Measurements from ENCODE around the gene ETNK1.

Gene ETNK1

GRCh38 chr12:22656376-22656775 lies 31.4 kb downstream of the ETNK1 start:
- H3K36me3 ChIP-seq (ENCODE audit: low read length) = peaks cover 12% of the 10 kb centered on the region; the same call in 1 of the 2 replicates
- H3K9me3 ChIP-seq (ENCODE audit: insufficient read depth, low read length) = no peaks in the 10 kb centered on the region
- no peaks in the 10 kb centered on the region for H3F3A ChIP-seq (ENCODE audit: insufficient read depth)
- peaks cover 6% of the 10 kb centered on the region for H4K20me1 ChIP-seq (ENCODE audit: low read depth, low read length)
- H3K9me2 ChIP-seq (replicated peaks; ENCODE audit: insufficient read depth, low read length) = no peaks in the 10 kb centered on the region
- peaks cover 32% of the 10 kb centered on the region for H3K79me2 ChIP-seq (ENCODE audit: insufficient read depth, low read length)
- no peaks in the 10 kb centered on the region for H3K27me3 ChIP-seq (ENCODE audit: low read length)
- H2AFZ ChIP-seq (ENCODE audit: low read depth, low read length, severe bottlenecking) = no peak overlapping the region
- no peak overlapping the region for H3K4me3 ChIP-seq (ENCODE audit: insufficient read depth, low read length, poor library complexity, severe bottlenecking)
- H3K9ac ChIP-seq (ENCODE audit: low read length) = no peak overlapping the region
- no peak overlapping the region for H3K27ac ChIP-seq (ENCODE audit: low read depth, low read length)
- no peak overlapping the region for H3K4me2 ChIP-seq (ENCODE audit: low read depth, low read length, poor library complexity, severe bottlenecking)
- TF ChIP-seq EZH2phosphoT487 (conservative IDR thresholded peaks at IDR 0.05; ENCODE audit: low read length) (no peak), CTCF (IDR thresholded peaks at IDR 0.05; ENCODE audit: insufficient read depth, low read length, poor library complexity, severe bottlenecking) (no peak)

- peaks cover 6% of the 10 kb centered on the region for H4K20me1 ChIP-seq (ENCODE audit: low read depth, low read length)
- H2AFZ ChIP-seq (ENCODE audit: low read depth, low read length, severe bottlenecking) = no peak overlapping the region
- H3K79me2 ChIP-seq (ENCODE audit: insufficient read depth, low read length) = peaks cover 28% of the 10 kb centered on the region
- TF ChIP-seq EZH2phosphoT487 (conservative IDR thresholded peaks at IDR 0.05; ENCODE audit: low read length) (no peak), CTCF (IDR thresholded peaks at IDR 0.05; ENCODE audit: insufficient read depth, low read length, poor library complexity, severe bottlenecking) (no peak)
- no peak overlapping the region for H3K4me3 ChIP-seq (ENCODE audit: insufficient read depth, low read length, poor library complexity, severe bottlenecking)
- no peak overlapping the region for H3K27ac ChIP-seq (ENCODE audit: low read depth, low read length)
- H3K36me3 ChIP-seq (ENCODE audit: low read length) = peaks cover 12% of the 10 kb centered on the region; the same call in 1 of the 2 replicates
- no peak overlapping the region for H3K9ac ChIP-seq (ENCODE audit: low read length)
- no peaks in the 10 kb centered on the region for H3F3A ChIP-seq (ENCODE audit: insufficient read depth)
- no peaks in the 10 kb centered on the region for H3K9me3 ChIP-seq (ENCODE audit: insufficient read depth, low read length)
- H3K9me2 ChIP-seq (replicated peaks; ENCODE audit: insufficient read depth, low read length) = no peaks in the 10 kb centered on the region
- H3K27me3 ChIP-seq (ENCODE audit: low read length) = no peaks in the 10 kb centered on the region
- H3K4me2 ChIP-seq (ENCODE audit: low read depth, low read length, poor library complexity, severe bottlenecking) = no peak overlapping the region
These were observed 31.9 kb downstream of the ETNK1 start for GRCh38 chr12:22656831-22657230.

GRCh38 chr12:22657538-22657937 lies 32.6 kb downstream of the ETNK1 start:
- no peak overlapping the region for H3K4me3 ChIP-seq (ENCODE audit: insufficient read depth, low read length, poor library complexity, severe bottlenecking)
- H3K79me2 ChIP-seq (ENCODE audit: insufficient read depth, low read length) = peaks cover 21% of the 10 kb centered on the region
- H3K27ac ChIP-seq (ENCODE audit: low read depth, low read length) = no peak overlapping the region
- TF ChIP-seq EZH2phosphoT487 (conservative IDR thresholded peaks at IDR 0.05; ENCODE audit: low read length) (no peak), CTCF (IDR thresholded peaks at IDR 0.05; ENCODE audit: insufficient read depth, low read length, poor library complexity, severe bottlenecking) (no peak)
- H3K9me3 ChIP-seq (ENCODE audit: insufficient read depth, low read length) = no peaks in the 10 kb centered on the region
- no peaks in the 10 kb centered on the region for H3K9me2 ChIP-seq (replicated peaks; ENCODE audit: insufficient read depth, low read length)
- H4K20me1 ChIP-seq (ENCODE audit: low read depth, low read length) = peaks cover 6% of the 10 kb centered on the region
- H3F3A ChIP-seq (ENCODE audit: insufficient read depth) = no peaks in the 10 kb centered on the region
- H3K27me3 ChIP-seq (ENCODE audit: low read length) = no peaks in the 10 kb centered on the region
- no peak overlapping the region for H3K9ac ChIP-seq (ENCODE audit: low read length)
- H3K4me2 ChIP-seq (ENCODE audit: low read depth, low read length, poor library complexity, severe bottlenecking) = no peak overlapping the region
- H3K36me3 ChIP-seq (ENCODE audit: low read length) = peaks cover 8% of the 10 kb centered on the region; the same call in 1 of the 2 replicates
- H2AFZ ChIP-seq (ENCODE audit: low read depth, low read length, severe bottlenecking) = no peak overlapping the region
